ENCODE results near the gene PRCD.

GRCh38 chr17:76553178-76553908 is 13.5 kb downstream of the PRCD start:
- TF ChIP-seq CTCF (IDR thresholded peaks at IDR 0.05) (no peak), POLR2A (IDR thresholded peaks at IDR 0.05) (no peak)

Measured in right lobe of liver (tissue), 4 donors.